Measurements from ENCODE around the gene KRT33B. TPM values are rescaled to one million over a fixed set of nuclear protein-coding genes. Genes with fewer than 3 reads are reported as not detected.

The KRT33B gene
- total and polyA plus RNA-seq, 10 of the 15 experiments (the other 5 are each of a cell fraction or from before 2014, with no cell fraction given): not detected

DNA sequence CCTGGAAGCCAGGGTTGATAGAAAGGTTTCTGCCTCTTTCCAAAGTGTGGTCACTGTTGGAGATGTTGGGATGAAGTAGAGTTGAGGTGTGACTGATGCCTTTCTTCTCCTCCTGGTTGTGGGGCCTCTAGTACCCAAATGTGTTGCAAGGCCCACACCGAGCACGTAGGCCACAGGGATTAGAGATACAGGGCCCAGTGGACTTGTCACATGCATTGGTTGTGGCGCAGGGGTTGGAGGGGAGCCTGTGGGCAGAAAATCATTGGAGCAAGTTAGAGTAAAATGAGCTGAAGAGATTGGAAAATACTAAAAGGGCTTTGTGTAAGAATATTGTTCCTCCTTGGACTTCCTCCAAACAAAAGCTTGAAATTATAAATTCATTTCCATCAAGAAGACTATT, 23.6 kb downstream of the KRT33B start:
- no peak for DNase-seq (ENCODE audit: low read depth, low spot score)
- no peak overlapping the region for H3K27ac ChIP-seq (ENCODE audit: control insufficient read depth, insufficient read depth)
- no peak for TF ChIP-seq SP1 (IDR thresholded peaks at IDR 0.05; ENCODE audit: low read depth, low read length)
- TF ChIP-seq, protein P1, sequence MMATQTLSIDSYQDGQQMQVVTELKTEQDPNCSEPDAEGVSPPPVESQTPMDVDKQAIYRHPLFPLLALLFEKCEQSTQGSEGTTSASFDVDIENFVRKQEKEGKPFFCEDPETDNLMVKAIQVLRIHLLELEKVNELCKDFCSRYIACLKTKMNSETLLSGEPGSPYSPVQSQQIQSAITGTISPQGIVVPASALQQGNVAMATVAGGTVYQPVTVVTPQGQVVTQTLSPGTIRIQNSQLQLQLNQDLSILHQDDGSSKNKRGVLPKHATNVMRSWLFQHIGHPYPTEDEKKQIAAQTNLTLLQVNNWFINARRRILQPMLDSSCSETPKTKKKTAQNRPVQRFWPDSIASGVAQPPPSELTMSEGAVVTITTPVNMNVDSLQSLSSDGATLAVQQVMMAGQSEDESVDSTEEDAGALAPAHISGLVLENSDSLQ (IDR thresholded peaks at IDR 0.05): no peak
- TF ChIP-seq FOS (IDR thresholded peaks at IDR 0.05; ENCODE audit: borderline replicate concordance, extremely low read depth, insufficient read length): no peak
- no peak for TF ChIP-seq POLR2AphosphoS2 (IDR thresholded peaks at IDR 0.05; ENCODE audit: low read depth, low read length)
- TF ChIP-seq RCOR1 (conservative IDR thresholded peaks at IDR 0.05; ENCODE audit: low read depth, low read length): no peak
- TF ChIP-seq, protein P2, sequence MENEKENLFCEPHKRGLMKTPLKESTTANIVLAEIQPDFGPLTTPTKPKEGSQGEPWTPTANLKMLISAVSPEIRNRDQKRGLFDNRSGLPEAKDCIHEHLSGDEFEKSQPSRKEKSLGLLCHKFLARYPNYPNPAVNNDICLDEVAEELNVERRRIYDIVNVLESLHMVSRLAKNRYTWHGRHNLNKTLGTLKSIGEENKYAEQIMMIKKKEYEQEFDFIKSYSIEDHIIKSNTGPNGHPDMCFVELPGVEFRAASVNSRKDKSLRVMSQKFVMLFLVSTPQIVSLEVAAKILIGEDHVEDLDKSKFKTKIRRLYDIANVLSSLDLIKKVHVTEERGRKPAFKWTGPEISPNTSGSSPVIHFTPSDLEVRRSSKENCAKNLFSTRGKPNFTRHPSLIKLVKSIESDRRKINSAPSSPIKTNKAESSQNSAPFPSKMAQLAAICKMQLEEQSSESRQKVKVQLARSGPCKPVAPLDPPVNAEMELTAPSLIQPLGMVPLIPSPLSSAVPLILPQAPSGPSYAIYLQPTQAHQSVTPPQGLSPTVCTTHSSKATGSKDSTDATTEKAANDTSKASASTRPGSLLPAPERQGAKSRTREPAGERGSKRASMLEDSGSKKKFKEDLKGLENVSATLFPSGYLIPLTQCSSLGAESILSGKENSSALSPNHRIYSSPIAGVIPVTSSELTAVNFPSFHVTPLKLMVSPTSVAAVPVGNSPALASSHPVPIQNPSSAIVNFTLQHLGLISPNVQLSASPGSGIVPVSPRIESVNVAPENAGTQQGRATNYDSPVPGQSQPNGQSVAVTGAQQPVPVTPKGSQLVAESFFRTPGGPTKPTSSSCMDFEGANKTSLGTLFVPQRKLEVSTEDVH (IDR thresholded peaks at IDR 0.05; ENCODE audit: low read depth, partially characterized antibody): no peak
- TF ChIP-seq, protein P3, sequence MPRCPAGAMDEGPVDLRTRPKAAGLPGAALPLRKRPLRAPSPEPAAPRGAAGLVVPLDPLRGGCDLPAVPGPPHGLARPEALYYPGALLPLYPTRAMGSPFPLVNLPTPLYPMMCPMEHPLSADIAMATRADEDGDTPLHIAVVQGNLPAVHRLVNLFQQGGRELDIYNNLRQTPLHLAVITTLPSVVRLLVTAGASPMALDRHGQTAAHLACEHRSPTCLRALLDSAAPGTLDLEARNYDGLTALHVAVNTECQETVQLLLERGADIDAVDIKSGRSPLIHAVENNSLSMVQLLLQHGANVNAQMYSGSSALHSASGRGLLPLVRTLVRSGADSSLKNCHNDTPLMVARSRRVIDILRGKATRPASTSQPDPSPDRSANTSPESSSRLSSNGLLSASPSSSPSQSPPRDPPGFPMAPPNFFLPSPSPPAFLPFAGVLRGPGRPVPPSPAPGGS (IDR thresholded peaks at IDR 0.05; ENCODE audit: borderline replicate concordance, insufficient read depth, low read depth, low read length, poor library complexity, severe bottlenecking): no peak
- TF ChIP-seq ESRRA (IDR thresholded peaks at IDR 0.05; ENCODE audit: low read length): no peak
- TF ChIP-seq, protein P4, sequence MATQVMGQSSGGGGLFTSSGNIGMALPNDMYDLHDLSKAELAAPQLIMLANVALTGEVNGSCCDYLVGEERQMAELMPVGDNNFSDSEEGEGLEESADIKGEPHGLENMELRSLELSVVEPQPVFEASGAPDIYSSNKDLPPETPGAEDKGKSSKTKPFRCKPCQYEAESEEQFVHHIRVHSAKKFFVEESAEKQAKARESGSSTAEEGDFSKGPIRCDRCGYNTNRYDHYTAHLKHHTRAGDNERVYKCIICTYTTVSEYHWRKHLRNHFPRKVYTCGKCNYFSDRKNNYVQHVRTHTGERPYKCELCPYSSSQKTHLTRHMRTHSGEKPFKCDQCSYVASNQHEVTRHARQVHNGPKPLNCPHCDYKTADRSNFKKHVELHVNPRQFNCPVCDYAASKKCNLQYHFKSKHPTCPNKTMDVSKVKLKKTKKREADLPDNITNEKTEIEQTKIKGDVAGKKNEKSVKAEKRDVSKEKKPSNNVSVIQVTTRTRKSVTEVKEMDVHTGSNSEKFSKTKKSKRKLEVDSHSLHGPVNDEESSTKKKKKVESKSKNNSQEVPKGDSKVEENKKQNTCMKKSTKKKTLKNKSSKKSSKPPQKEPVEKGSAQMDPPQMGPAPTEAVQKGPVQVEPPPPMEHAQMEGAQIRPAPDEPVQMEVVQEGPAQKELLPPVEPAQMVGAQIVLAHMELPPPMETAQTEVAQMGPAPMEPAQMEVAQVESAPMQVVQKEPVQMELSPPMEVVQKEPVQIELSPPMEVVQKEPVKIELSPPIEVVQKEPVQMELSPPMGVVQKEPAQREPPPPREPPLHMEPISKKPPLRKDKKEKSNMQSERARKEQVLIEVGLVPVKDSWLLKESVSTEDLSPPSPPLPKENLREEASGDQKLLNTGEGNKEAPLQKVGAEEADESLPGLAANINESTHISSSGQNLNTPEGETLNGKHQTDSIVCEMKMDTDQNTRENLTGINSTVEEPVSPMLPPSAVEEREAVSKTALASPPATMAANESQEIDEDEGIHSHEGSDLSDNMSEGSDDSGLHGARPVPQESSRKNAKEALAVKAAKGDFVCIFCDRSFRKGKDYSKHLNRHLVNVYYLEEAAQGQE (IDR thresholded peaks at IDR 0.05; ENCODE audit: low read depth, low read length): no peak
- no peak for TF ChIP-seq SMC3 (IDR thresholded peaks at IDR 0.05; ENCODE audit: borderline replicate concordance, low read length)
- no peak for TF ChIP-seq CREB1 (IDR thresholded peaks at IDR 0.05; ENCODE audit: low read depth)
- ChIA-PET SMC1A (ENCODE audit: uncharacterized antibody, unreplicated experiment) (no interaction called here), RAD21 (ENCODE audit: unreplicated experiment) (no interaction called here), CTCF (no interaction called here), POLR2A (no interaction called here)
- no peak overlapping the region for H3K4me3 ChIP-seq
- no peak overlapping the region for H2AFZ ChIP-seq (ENCODE audit: control insufficient read depth, low read depth, low read length)
- no TSS peak for BruUV-seq (replicated peaks)
- intact Hi-C loops (cut with micrococcal nuclease; ENCODE audit: unreplicated experiment): no loop called here
- no peak for FAIRE-seq
- in situ Hi-C loops (cut with MboI): no loop called here
- no peak overlapping the region for H3K4me2 ChIP-seq (ENCODE audit: control insufficient read depth, insufficient read depth)
- 32% methylated on average over 3 of the region's 3 CpGs for WGBS (ENCODE audit: insufficient coverage, insufficient replicate concordance, low lambda C conversion rate, missing lambda C conversion rate)
- no peak for ATAC-seq
- H3K79me2 ChIP-seq (ENCODE audit: control insufficient read depth, insufficient read depth, low read length): no peaks in the 10 kb centered on the region
- peaks cover 4% of the 10 kb centered on the region; the same call in 2 of the 3 replicates for H3K9me3 ChIP-seq (replicated peaks; ENCODE audit: control insufficient read depth, insufficient read depth, low read length)
- H3K27me3 ChIP-seq (replicated peaks in 1 of 2; ENCODE audit: control insufficient read depth in 2 of 2, insufficient read depth in 2 of 2, low read length in 1 of 2): no peaks in the 10 kb centered on the region; a peak in 1 of 4 replicates
- peaks cover 8% of the 10 kb centered on the region for H3K4me1 ChIP-seq (ENCODE audit: control insufficient read depth, insufficient read depth, low read length)
- no peaks in the 10 kb centered on the region; a peak in 1 of 4 replicates for H3K36me3 ChIP-seq (ENCODE audit: control insufficient read depth in 2 of 2, insufficient read depth in 2 of 2, low read length in 1 of 2)
- H3K9ac ChIP-seq (ENCODE audit: control insufficient read depth, insufficient read depth, low read length): no peak overlapping the region
- H4K20me1 ChIP-seq (ENCODE audit: control insufficient read depth, insufficient read depth): no peaks in the 10 kb centered on the region; the same call in 1 of the 2 replicates

Measured in GM12878 (cell line).